ENCODE measurements around the gene SELENOK. TPM values are rescaled to one million over a fixed set of nuclear protein-coding genes. Genes with fewer than 3 reads are reported as not detected.

The SELENOK gene
- total and polyA plus RNA-seq, 4 donors = 44.0 to 115 (median 78.6) TPM

GRCh38 chr3:53850895-53851294 lies 40.8 kb downstream of the SELENOK start:
- H3K27ac ChIP-seq (ENCODE audit: low read depth in 1 of 2, low read length in 2 of 2) = no peak overlapping the region
- no peaks in the 10 kb centered on the region for H3K27me3 ChIP-seq (ENCODE audit: control insufficient read depth in 1 of 2, insufficient read depth in 2 of 2, low read length in 1 of 2)
- DNase-seq (no peak), ATAC-seq (ENCODE audit: low FRiP score) (no peak)
- peaks cover 0 to 1% of the 10 kb centered on the region in 2 donors for H3K4me1 ChIP-seq (ENCODE audit: control insufficient read depth in 1 of 2, insufficient read depth in 2 of 2, low read length in 2 of 2)
- H3K36me3 ChIP-seq (ENCODE audit: control insufficient read depth in 1 of 2, insufficient read depth in 2 of 2, low read length in 1 of 2) = no peaks in the 10 kb centered on the region
- intact Hi-C loops (cut with DNase I) = no loop called here
- 47 to 49% methylated on average over 5 of the region's 5 CpGs for WGBS, 2 donors
- H3K9me3 ChIP-seq (ENCODE audit: control insufficient read depth, low read length) = no peaks in the 10 kb centered on the region
- no peak overlapping the region for H3K4me3 ChIP-seq (ENCODE audit: low read length in 2 of 2)

- Histone ChIP-seq H3K27ac (ENCODE audit: low read depth in 1 of 2, low read length in 2 of 2) (no peak overlapping the region), H3K27me3 (ENCODE audit: control insufficient read depth in 1 of 2, insufficient read depth in 2 of 2, low read length in 1 of 2) (no peaks in the 10 kb centered on the region), H3K36me3 (ENCODE audit: control insufficient read depth in 1 of 2, insufficient read depth in 2 of 2, low read length in 1 of 2) (no peaks in the 10 kb centered on the region), H3K4me3 (ENCODE audit: low read length in 2 of 2) (no peak overlapping the region), H3K9me3 (ENCODE audit: control insufficient read depth, low read length) (no peaks in the 10 kb centered on the region), H3K4me1 (ENCODE audit: control insufficient read depth in 1 of 2, insufficient read depth in 2 of 2, low read length in 2 of 2) (peaks cover 0 to 1% of the 10 kb centered on the region in 2 donors)
- 94 to 97% methylated on average over 7 of the region's 7 CpGs for WGBS, 2 donors
- DNase-seq = no peak
- ATAC-seq (ENCODE audit: low FRiP score) = no peak
- intact Hi-C loops (cut with DNase I) = loop anchor here in 1 of 2 donors (5.0 kb wide), 2 partner anchors 78 to 118 kb away; no protein-coding TSS in a partner anchor
Measured at GRCh38 chr3:53849916-53850315, 41.7 kb downstream of the SELENOK start.

GRCh38 chr3:53846851-53847155 lies 44.9 kb downstream of the SELENOK start:
- WGBS, 2 donors = 58 to 60% methylated on average over 10 of the region's 10 CpGs
- no peak overlapping the region for H3K4me3 ChIP-seq (ENCODE audit: low read length in 2 of 2)
- no peaks in the 10 kb centered on the region for H3K27me3 ChIP-seq (ENCODE audit: control insufficient read depth in 1 of 2, insufficient read depth in 2 of 2, low read length in 1 of 2)
- ATAC-seq (ENCODE audit: low FRiP score) (no peak), DNase-seq (no peak)
- H3K4me1 ChIP-seq (ENCODE audit: control insufficient read depth in 1 of 2, insufficient read depth in 2 of 2, low read length in 2 of 2) = peaks cover 0 to 1% of the 10 kb centered on the region in 2 donors
- H3K36me3 ChIP-seq (ENCODE audit: control insufficient read depth in 1 of 2, insufficient read depth in 2 of 2, low read length in 1 of 2) = no peaks in the 10 kb centered on the region
- intact Hi-C loops (cut with DNase I) = loop anchor here in 1 of 2 donors (5.0 kb wide), 2 partner anchors 75 to 115 kb away; no protein-coding TSS in a partner anchor
- H3K9me3 ChIP-seq (ENCODE audit: control insufficient read depth, low read length) = no peaks in the 10 kb centered on the region
- H3K27ac ChIP-seq (ENCODE audit: low read depth in 1 of 2, low read length in 2 of 2) = no peak overlapping the region

- DNase-seq (peak; percentile 68 to 87), ATAC-seq (ENCODE audit: low FRiP score) (peak; percentile 82)
- intact Hi-C loops (cut with DNase I) = loop anchor here in 1 of 2 donors (5.0 kb wide), 2 partner anchors 74 to 114 kb away; no protein-coding TSS in a partner anchor
- Histone ChIP-seq H3K36me3 (ENCODE audit: control insufficient read depth in 1 of 2, insufficient read depth in 2 of 2, low read length in 1 of 2) (no peaks in the 10 kb centered on the region), H3K27me3 (ENCODE audit: control insufficient read depth in 1 of 2, insufficient read depth in 2 of 2, low read length in 1 of 2) (no peaks in the 10 kb centered on the region), H3K4me3 (ENCODE audit: low read length in 2 of 2) (peak within 1 kb of the TSS; percentile 63 to 71), H3K27ac (ENCODE audit: low read depth in 1 of 2, low read length in 2 of 2) (no peak within 1 kb of the TSS), H3K4me1 (ENCODE audit: control insufficient read depth in 1 of 2, insufficient read depth in 2 of 2, low read length in 2 of 2) (peaks cover 0 to 1% of the 10 kb centered on the region in 2 donors), H3K9me3 (ENCODE audit: control insufficient read depth, low read length) (no peaks in the 10 kb centered on the region)
- 1 to 2% methylated on average over 78 to 91 of the region's 91 CpGs for WGBS, 2 donors
Measured at GRCh38 chr3:53846134-53846850, 45.4 kb downstream of the SELENOK start, which contains the start of the genes CHDH and IL17RB. Gene CHDH (minus strand): TSS chr3:53846419. CDS start chr3:53824008, 22,411 bp downstream. Gene IL17RB (plus strand): TSS chr3:53846568. CDS start chr3:53846589, 21 bp downstream.

- Histone ChIP-seq H3K4me1 (ENCODE audit: control insufficient read depth in 1 of 2, insufficient read depth in 2 of 2, low read length in 2 of 2) (peaks cover 0 to 1% of the 10 kb centered on the region in 2 donors), H3K36me3 (ENCODE audit: control insufficient read depth in 1 of 2, insufficient read depth in 2 of 2, low read length in 1 of 2) (no peaks in the 10 kb centered on the region), H3K4me3 (ENCODE audit: low read length in 2 of 2) (peak overlapping the region; percentile 63 to 71), H3K9me3 (ENCODE audit: control insufficient read depth, low read length) (no peaks in the 10 kb centered on the region), H3K27me3 (ENCODE audit: control insufficient read depth in 1 of 2, insufficient read depth in 2 of 2, low read length in 1 of 2) (no peaks in the 10 kb centered on the region), H3K27ac (ENCODE audit: low read depth in 1 of 2, low read length in 2 of 2) (no peak overlapping the region)
- DNase-seq (no peak), ATAC-seq (ENCODE audit: low FRiP score) (peak; percentile 30)
- intact Hi-C loops (cut with DNase I) = loop anchor here in 1 of 2 donors (5.0 kb wide), 2 partner anchors 74 to 114 kb away; no protein-coding TSS in a partner anchor
- 0% methylated on average over 32 to 34 of the region's 34 CpGs for WGBS, 2 donors
Measured at GRCh38 chr3:53845881-53846133, 45.9 kb downstream of the SELENOK start.

GRCh38 chr3:53845103-53845880 lies 46.4 kb downstream of the SELENOK start:
- intact Hi-C loops (cut with DNase I) = loop anchor here in 1 of 2 donors (5.0 kb wide), 2 partner anchors 73 to 113 kb away; no protein-coding TSS in a partner anchor
- WGBS, 2 donors = 14 to 16% methylated on average over 25 of the region's 25 CpGs

GRCh38 chr3:53844262-53845102 lies 47.2 kb downstream of the SELENOK start:
- ATAC-seq (ENCODE audit: low FRiP score) = no peak
- DNase-seq = no peak
- H3K4me1 ChIP-seq (ENCODE audit: control insufficient read depth in 1 of 2, insufficient read depth in 2 of 2, low read length in 2 of 2) = peaks cover 0 to 1% of the 10 kb centered on the region in 2 donors
- H3K4me3 ChIP-seq (ENCODE audit: low read length in 2 of 2) = no peak overlapping the region
- H3K36me3 ChIP-seq (ENCODE audit: control insufficient read depth in 1 of 2, insufficient read depth in 2 of 2, low read length in 1 of 2) = no peaks in the 10 kb centered on the region
- H3K27me3 ChIP-seq (ENCODE audit: control insufficient read depth in 1 of 2, insufficient read depth in 2 of 2, low read length in 1 of 2) = no peaks in the 10 kb centered on the region
- no peaks in the 10 kb centered on the region for H3K9me3 ChIP-seq (ENCODE audit: control insufficient read depth, low read length)
- 80 to 87% methylated on average over 9 of the region's 9 CpGs for WGBS, 2 donors
- no peak overlapping the region for H3K27ac ChIP-seq (ENCODE audit: low read depth in 1 of 2, low read length in 2 of 2)
- intact Hi-C loops (cut with DNase I) = loop anchor here in 1 of 2 donors (5.0 kb wide), 2 partner anchors 72 to 112 kb away; no protein-coding TSS in a partner anchor

More at GRCh38 chr3:53845103-53845880, 46.4 kb downstream of the SELENOK start:
- DNase-seq = peak; percentile 70 to 85
- Histone ChIP-seq H3K27me3 (ENCODE audit: control insufficient read depth in 1 of 2, insufficient read depth in 2 of 2, low read length in 1 of 2) (no peaks in the 10 kb centered on the region), H3K27ac (ENCODE audit: low read depth in 1 of 2, low read length in 2 of 2) (no peak overlapping the region), H3K36me3 (ENCODE audit: control insufficient read depth in 1 of 2, insufficient read depth in 2 of 2, low read length in 1 of 2) (no peaks in the 10 kb centered on the region), H3K9me3 (ENCODE audit: control insufficient read depth, low read length) (no peaks in the 10 kb centered on the region), H3K4me1 (ENCODE audit: control insufficient read depth in 1 of 2, insufficient read depth in 2 of 2, low read length in 2 of 2) (peaks cover 0 to 1% of the 10 kb centered on the region in 2 donors), H3K4me3 (ENCODE audit: low read length in 2 of 2) (peak overlapping the region; percentile 63 to 71)
- ATAC-seq (ENCODE audit: low FRiP score) = peak; percentile 54

Measured in aorta (tissue), 5 donors.